K562 (cell line): ENCODE measurements around the gene VWC2L. TPM values are rescaled to one million over a fixed set of nuclear protein-coding genes. Genes with fewer than 3 reads are reported as not detected.

Experiments used
- ATAC-seq: fragments of 200-7000 bp; cut with Tn5 transposase; 3 replicates; pipeline ENCODE4 v1.9.1; 2020; ENCODE audit warnings: moderate library complexity
- BruUV-seq: library from RNA; stranded (reverse); fragments of 400-500 nt; replicated peaks from 2 replicates; lab custom pipeline; 2021; lab: Mats Ljungman, UMichigan
- CTCF ChIA-PET: fragments of 300-600 bp; formaldehyde crosslinking; extraction: SDS; loops from one replicate; lab custom pipeline; 2021; ENCODE audit warnings: low intra/inter-chr PET ratio; lab: Yijun Ruan, JAX
- POLR2A ChIA-PET: fragments of 300-600, 350-650 bp; sonication (Branson Sonifier 250); formaldehyde crosslinking; extraction: SDS; loops from one replicate; lab custom pipeline; 2021; ENCODE audit warnings: antibody characterized with exemption, inconsistent platforms; lab: Yijun Ruan, JAX
- DNase-seq, 4 experiments: peaks; one replicate each; pipeline versions ENCODE4 v3.0.0 to v3.0.0-alpha.2; 2011 to 2018; ENCODE audit warnings: low spot score in 3 of 4, mixed read lengths in 3 of 4; ENCODE audit errors: extremely low read depth in 1 of 4
- FAIRE-seq: peaks from 2 replicates; lab custom pipeline; 2011; peaks lifted over from hg19 to GRCh38; lab: Jason Lieb, UNC
- H2AFZ ChIP-seq: 2 replicates; pipeline ENCODE4 v1.6.0; 2011; ENCODE audit warnings: low read depth, low read length, control low read depth, inconsistent platforms
- H3K27ac ChIP-seq: fragments of 200-600 bp; 3 replicates; pipeline ENCODE4 v1.8.0; 2011; ENCODE audit warnings: low read depth, mild to moderate bottlenecking, control low read depth, inconsistent platforms, low read length, moderate library complexity, mixed read lengths; ENCODE audit errors: extremely low read depth
- H3K27me3 ChIP-seq, 2 experiments: fragments of 300-600 bp in 1 of 2; 2 replicates in 1 of 2; 3 replicates in 1 of 2; pipeline versions ENCODE4 v1.6.0 to v1.8.0; 2011; ENCODE audit warnings: inconsistent platforms in 2 of 2, low read length in 2 of 2, mild to moderate bottlenecking in 1 of 2, mixed read lengths in 1 of 2, moderate library complexity in 1 of 2; ENCODE audit not compliant: control insufficient read depth in 2 of 2, insufficient read depth in 2 of 2
- H3K36me3 ChIP-seq: fragments of 300-600 bp; 3 replicates; pipeline ENCODE4 v1.8.0; 2011; ENCODE audit warnings: mild to moderate bottlenecking, low read length, inconsistent platforms; ENCODE audit not compliant: control insufficient read depth, insufficient read depth
- H3K4me1 ChIP-seq, 2 experiments: fragments of 200-600 bp in 1 of 2; replicated peaks in 1 of 2; 2 replicates in 1 of 2; 3 replicates in 1 of 2; pipeline versions ENCODE4 v1.5.1 to v1.8.0; 2011; ENCODE audit warnings: inconsistent platforms in 2 of 2, low read length in 2 of 2, mild to moderate bottlenecking in 1 of 2, mixed read lengths in 1 of 2, moderate library complexity in 1 of 2; ENCODE audit not compliant: control insufficient read depth in 2 of 2, insufficient read depth in 2 of 2
- H3K4me2 ChIP-seq: 2 replicates; pipeline ENCODE4 v1.6.1; 2011; ENCODE audit warnings: low read length, control low read depth, inconsistent platforms, mixed read lengths; ENCODE audit not compliant: insufficient read depth
- H3K4me3 ChIP-seq: fragments of 200-600 bp; sonication (generic), shearing (Covaris generic); 2 replicates; pipeline ENCODE4 v1.5.1; 2016; ENCODE audit warnings: control low read depth, inconsistent platforms
- H3K79me2 ChIP-seq: fragments of 200-600 bp; 3 replicates; pipeline ENCODE4 v1.8.0; 2011; ENCODE audit warnings: low read length, inconsistent platforms; ENCODE audit not compliant: control insufficient read depth, insufficient read depth
- H3K9ac ChIP-seq, 2 experiments: 2 replicates each; pipeline versions ENCODE4 v1.6.0 to v1.6.1; 2011; ENCODE audit warnings: low read depth in 2 of 2, low read length in 2 of 2, control low read depth in 1 of 2, inconsistent platforms in 1 of 2, mild to moderate bottlenecking in 1 of 2, mixed read lengths in 1 of 2; ENCODE audit not compliant: insufficient read depth in 1 of 2
- H3K9me1 ChIP-seq: one replicate; pipeline ENCODE4 v1.6.0; 2011; ENCODE audit warnings: inconsistent platforms, mild to moderate bottlenecking, low read length, moderate library complexity; ENCODE audit not compliant: control insufficient read depth, insufficient read depth
- H3K9me3 ChIP-seq: replicated peaks from 2 replicates; pipeline ENCODE4 v1.5.1; 2011; ENCODE audit warnings: low read depth, low read length, inconsistent platforms; ENCODE audit not compliant: control insufficient read depth, insufficient read depth
- H4K20me1 ChIP-seq: replicated peaks from 2 replicates; pipeline ENCODE4 v1.6.1; 2011; ENCODE audit warnings: low read length, inconsistent platforms, mixed read lengths; ENCODE audit not compliant: control insufficient read depth, insufficient read depth
- HDAC6 ChIP-seq: IDR thresholded peaks from 2 replicates; pipeline ENCODE4 v1.6.1; 2012; ENCODE audit warnings: low read depth, mild to moderate bottlenecking, control low read depth, inconsistent platforms, low read length, moderate library complexity
- KDM1A ChIP-seq, 2 experiments: fragments of 450-650 bp; IDR thresholded peaks; 2 replicates each; pipeline ENCODE4 v1.6.1; 2016; ENCODE audit warnings: mild to moderate bottlenecking in 2 of 2
- MIER1 ChIP-seq: fragments of 450-650 bp; IDR thresholded peaks from 2 replicates; pipeline ENCODE4 v1.6.1; 2016; ENCODE audit warnings: antibody characterized with exemption, mild to moderate bottlenecking, low read depth
- NCOA4 ChIP-seq: fragments of 450-650 bp; IDR thresholded peaks from 2 replicates; pipeline ENCODE4 v1.6.1; 2018; ENCODE audit warnings: mild to moderate bottlenecking; ENCODE audit not compliant: partially characterized antibody
- RBFOX2 ChIP-seq: fragments of 200-400 bp; formaldehyde crosslinking; IDR thresholded peaks from 2 replicates; pipeline ENCODE4 v1.6.1; 2017; ENCODE audit warnings: low read depth, mild to moderate bottlenecking, low read length, moderate library complexity
- RBM25 ChIP-seq: fragments of 200-400 bp; formaldehyde crosslinking; IDR thresholded peaks from 2 replicates; pipeline ENCODE4 v1.6.1; 2018; ENCODE audit warnings: low read length, low read depth, moderate library complexity; ENCODE audit not compliant: severe bottlenecking
- RCOR1 ChIP-seq, 2 experiments: IDR thresholded peaks; 2 replicates each; pipeline ENCODE4 v1.6.1; 2012; ENCODE audit warnings: low read depth in 2 of 2, low read length in 2 of 2, borderline replicate concordance in 1 of 2, improper control_type of control experiment in 1 of 2
- TCF3 ChIP-seq: sonication (generic); formaldehyde crosslinking; IDR thresholded peaks from 2 replicates; pipeline ENCODE4 v1.4.0; 2020; ENCODE audit warnings: mild to moderate bottlenecking, missing genetic modification reagents
- WGBS: fragments of 100-300 bp; shearing (Covaris generic); methylation state at CpG from one replicate; pipeline ENCODE4 v1.1.6; 2016; ENCODE audit warnings: low coverage, mixed read lengths; ENCODE audit not compliant: insufficient coverage; ENCODE audit errors: missing lambda C conversion rate; 5-methylcytosine and 5-hydroxymethylcytosine counted together
- in situ Hi-C: fragments of 300-500 bp; cut with MboI; formaldehyde crosslinking; loops from 4 replicates; pipeline ENCODE4 v1.15.0; 2018; ENCODE audit warnings: inconsistent platforms, mixed read lengths
- intact Hi-C: fragments of 100-400 bp; cut with micrococcal nuclease; formaldehyde crosslinking; loops from 2 replicates; pipeline ENCODE4 v1.14.2; 2022
- polyA plus RNA-seq, 8 experiments: library from polyadenylated mRNA; depleted of rRNA in 4 of 8; stranded (reverse) in 5 of 8; unstranded in 3 of 8; fragments of >200 nt; fragmentation: Nextera tagmentation in 2 of 8; fragmentation: Illumina TruSeq in 1 of 8; extraction: Ambion mirVana in 2 of 8; extraction: Trizol in 1 of 8; gene quantifications; 2 replicates each; pipeline versions ENCODE4 v1.2.1 to v1.2.3, GENCODE V29; 2011 to 2014; ENCODE audit warnings: inconsistent platforms in 1 of 8, missing spikeins in 1 of 8
- total RNA-seq, 7 experiments: library from RNA; depleted of rRNA in 6 of 7; stranded (reverse); fragments of >200 nt in 6 of 7; fragmentation: Illumina TruSeq in 2 of 7; extraction: Trizol in 2 of 7; gene quantifications; 2 replicates each; pipeline versions ENCODE4 v1.2.1 to v1.2.3, GENCODE V29; 2011 to 2021; ENCODE audit warnings: low replicate concordance in 1 of 7
- TF ChIP-seq, protein P1 (sequence below), 2 experiments: fragments of 450-650 bp; formaldehyde crosslinking in 1 of 2; IDR thresholded peaks; 2 replicates each; pipeline versions ENCODE4 v1.4.0 to v1.6.1; 2014 to 2020; ENCODE audit warnings: mild to moderate bottlenecking in 2 of 2, borderline replicate concordance in 1 of 2, low read depth in 1 of 2

The VWC2L gene
- total and polyA plus RNA-seq, 9 of the 15 experiments (the other 6 are each of a cell fraction or from before 2014, with no cell fraction given): not detected

DNA sequence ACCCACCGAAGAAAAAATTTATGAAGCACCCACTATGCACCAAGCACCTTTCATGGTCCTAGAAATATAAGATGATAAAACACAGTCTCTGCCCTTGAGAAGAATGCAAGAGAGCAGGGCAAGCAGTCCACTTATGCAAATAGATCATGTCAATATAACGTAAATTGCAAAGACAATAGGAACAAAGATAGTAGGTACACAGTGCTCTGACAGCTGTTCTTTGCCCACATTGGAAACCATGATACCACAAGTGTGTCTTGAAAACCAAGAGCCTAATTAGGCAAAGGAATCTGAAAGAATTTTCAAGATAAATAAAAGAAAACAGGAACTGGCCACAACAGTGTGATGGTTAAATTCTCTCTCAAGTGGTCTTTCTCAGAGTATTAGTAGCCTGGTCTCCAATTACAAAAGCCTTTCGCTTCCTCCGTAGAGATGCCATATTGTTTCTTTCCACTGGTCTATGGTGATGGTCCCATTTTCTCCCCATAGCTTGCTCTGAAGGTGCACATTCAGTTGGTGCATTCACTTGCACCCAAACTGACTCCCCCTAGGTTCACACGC is 108.5 kb downstream of the VWC2L start:
- in situ Hi-C loops (no loop called here), intact Hi-C loops (no loop called here)
- no peak overlapping the region for H3K9ac ChIP-seq
- DNase-seq (no peak), ATAC-seq (no peak), FAIRE-seq (no peak)
- no peaks in the 10 kb centered on the region for H3K36me3 ChIP-seq
- H2AFZ ChIP-seq: no peak overlapping the region
- H3K9me1 ChIP-seq: no peaks in the 10 kb centered on the region
- WGBS: 13% methylated on average over 3 of the region's 5 CpGs
- H4K20me1 ChIP-seq: no peaks in the 10 kb centered on the region
- no peaks in the 10 kb centered on the region for H3K9me3 ChIP-seq
- H3K27ac ChIP-seq: no peak overlapping the region
- TF ChIP-seq HDAC6: no peak
- no peak for TF ChIP-seq KDM1A (IDR thresholded peaks at IDR 0.05)
- TF ChIP-seq, protein P1, sequence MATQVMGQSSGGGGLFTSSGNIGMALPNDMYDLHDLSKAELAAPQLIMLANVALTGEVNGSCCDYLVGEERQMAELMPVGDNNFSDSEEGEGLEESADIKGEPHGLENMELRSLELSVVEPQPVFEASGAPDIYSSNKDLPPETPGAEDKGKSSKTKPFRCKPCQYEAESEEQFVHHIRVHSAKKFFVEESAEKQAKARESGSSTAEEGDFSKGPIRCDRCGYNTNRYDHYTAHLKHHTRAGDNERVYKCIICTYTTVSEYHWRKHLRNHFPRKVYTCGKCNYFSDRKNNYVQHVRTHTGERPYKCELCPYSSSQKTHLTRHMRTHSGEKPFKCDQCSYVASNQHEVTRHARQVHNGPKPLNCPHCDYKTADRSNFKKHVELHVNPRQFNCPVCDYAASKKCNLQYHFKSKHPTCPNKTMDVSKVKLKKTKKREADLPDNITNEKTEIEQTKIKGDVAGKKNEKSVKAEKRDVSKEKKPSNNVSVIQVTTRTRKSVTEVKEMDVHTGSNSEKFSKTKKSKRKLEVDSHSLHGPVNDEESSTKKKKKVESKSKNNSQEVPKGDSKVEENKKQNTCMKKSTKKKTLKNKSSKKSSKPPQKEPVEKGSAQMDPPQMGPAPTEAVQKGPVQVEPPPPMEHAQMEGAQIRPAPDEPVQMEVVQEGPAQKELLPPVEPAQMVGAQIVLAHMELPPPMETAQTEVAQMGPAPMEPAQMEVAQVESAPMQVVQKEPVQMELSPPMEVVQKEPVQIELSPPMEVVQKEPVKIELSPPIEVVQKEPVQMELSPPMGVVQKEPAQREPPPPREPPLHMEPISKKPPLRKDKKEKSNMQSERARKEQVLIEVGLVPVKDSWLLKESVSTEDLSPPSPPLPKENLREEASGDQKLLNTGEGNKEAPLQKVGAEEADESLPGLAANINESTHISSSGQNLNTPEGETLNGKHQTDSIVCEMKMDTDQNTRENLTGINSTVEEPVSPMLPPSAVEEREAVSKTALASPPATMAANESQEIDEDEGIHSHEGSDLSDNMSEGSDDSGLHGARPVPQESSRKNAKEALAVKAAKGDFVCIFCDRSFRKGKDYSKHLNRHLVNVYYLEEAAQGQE (IDR thresholded peaks at IDR 0.05; ENCODE audit: borderline replicate concordance): no peak
- TF ChIP-seq, protein P1 (CRISPR knock-in tag; IDR thresholded peaks at IDR 0.05; ENCODE audit: low read depth): no peak
- no peak for TF ChIP-seq TCF3 (CRISPR knock-in tag)
- no peak for TF ChIP-seq NCOA4
- TF ChIP-seq RBM25: no peak
- no peak for TF ChIP-seq RBFOX2
- no peak for TF ChIP-seq MIER1
- no peak for TF ChIP-seq RCOR1 (IDR thresholded peaks at IDR 0.05; ENCODE audit: borderline replicate concordance in 1 of 2, low read depth in 2 of 2, low read length in 2 of 2)
- H3K27me3 ChIP-seq: no peaks in the 10 kb centered on the region
- BruUV-seq: no TSS peak
- no peak overlapping the region for H3K4me2 ChIP-seq
- CTCF ChIA-PET: no interaction called here
- POLR2A ChIA-PET: no interaction called here
- H3K4me3 ChIP-seq: no peak overlapping the region
- no peaks in the 10 kb centered on the region for H3K79me2 ChIP-seq
- H3K4me1 ChIP-seq: no peaks in the 10 kb centered on the region
